GM21381 (cell line): ENCODE results near the gene EFHB.
"Not testable (repeated sequence)": the region's sequence is repeated elsewhere in the genome, so short reads cannot be mapped to it uniquely, and the experiment has no call there.

ENCODE experiments used
- ATAC-seq: cut with Tn5 transposase; IDR thresholded peaks from one replicate; pipeline ENCODE4 v1.9.1; 2021; ENCODE audit warnings: mild to moderate bottlenecking, moderate library complexity; ENCODE audit not compliant: unreplicated experiment

Gene EFHB

GRCh38 chr3:19855318-19855717 lies 78.7 kb downstream of the EFHB start:
- ATAC-seq: not testable (repeated sequence)

- ATAC-seq: not testable (repeated sequence)
Measured at GRCh38 chr3:19846609-19847008, 87.4 kb downstream of the EFHB start.
